Measurements from ENCODE around the gene KRT15. TPM values are rescaled to one million over a fixed set of nuclear protein-coding genes. Genes with fewer than 3 reads are reported as not detected.

KRT15 gene
- total RNA-seq, 4 donors from 2014 or later: 802 to 1,380 (median 1,140) TPM

DNA sequence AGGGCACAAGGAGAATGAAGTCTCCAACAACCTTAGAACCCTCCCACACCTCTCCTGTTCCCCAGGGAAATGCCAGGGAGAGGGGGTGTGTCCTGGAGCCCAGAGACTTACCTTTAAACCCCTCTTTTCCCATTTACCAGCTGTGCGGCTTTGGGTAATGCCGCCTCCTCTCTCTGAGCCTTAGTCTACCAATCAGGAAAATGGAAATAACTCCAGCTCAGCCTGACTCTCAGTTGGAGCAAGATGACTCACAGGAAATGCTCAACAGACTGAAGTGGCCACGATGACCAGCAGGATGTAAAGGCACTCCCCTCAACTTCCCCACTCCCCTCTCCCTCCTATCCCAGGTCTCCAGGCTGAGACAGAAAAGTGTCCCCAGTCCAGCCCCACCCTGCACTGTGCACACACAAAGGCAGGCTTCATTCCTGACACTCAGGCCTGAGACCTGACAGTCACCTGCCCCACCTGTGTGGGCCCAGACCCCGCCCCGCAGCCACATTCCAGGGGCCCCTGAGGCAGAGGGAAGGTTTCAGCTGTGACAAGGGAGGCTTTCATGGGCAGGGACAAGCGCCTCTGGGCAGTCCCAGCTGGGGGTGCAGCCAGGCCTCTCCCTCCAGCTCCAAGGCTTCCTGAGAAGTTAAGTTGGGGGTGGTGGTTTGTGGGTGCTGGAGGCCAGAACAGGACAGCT is 3.0 kb upstream of the KRT15 start:
- no peak for TF ChIP-seq POLR2A (IDR thresholded peaks at IDR 0.05)
- TF ChIP-seq, protein P1, sequence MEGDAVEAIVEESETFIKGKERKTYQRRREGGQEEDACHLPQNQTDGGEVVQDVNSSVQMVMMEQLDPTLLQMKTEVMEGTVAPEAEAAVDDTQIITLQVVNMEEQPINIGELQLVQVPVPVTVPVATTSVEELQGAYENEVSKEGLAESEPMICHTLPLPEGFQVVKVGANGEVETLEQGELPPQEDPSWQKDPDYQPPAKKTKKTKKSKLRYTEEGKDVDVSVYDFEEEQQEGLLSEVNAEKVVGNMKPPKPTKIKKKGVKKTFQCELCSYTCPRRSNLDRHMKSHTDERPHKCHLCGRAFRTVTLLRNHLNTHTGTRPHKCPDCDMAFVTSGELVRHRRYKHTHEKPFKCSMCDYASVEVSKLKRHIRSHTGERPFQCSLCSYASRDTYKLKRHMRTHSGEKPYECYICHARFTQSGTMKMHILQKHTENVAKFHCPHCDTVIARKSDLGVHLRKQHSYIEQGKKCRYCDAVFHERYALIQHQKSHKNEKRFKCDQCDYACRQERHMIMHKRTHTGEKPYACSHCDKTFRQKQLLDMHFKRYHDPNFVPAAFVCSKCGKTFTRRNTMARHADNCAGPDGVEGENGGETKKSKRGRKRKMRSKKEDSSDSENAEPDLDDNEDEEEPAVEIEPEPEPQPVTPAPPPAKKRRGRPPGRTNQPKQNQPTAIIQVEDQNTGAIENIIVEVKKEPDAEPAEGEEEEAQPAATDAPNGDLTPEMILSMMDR (IDR thresholded peaks at IDR 0.05): no peak
- H3K4me3 ChIP-seq (ENCODE audit: low read depth, poor library complexity, severe bottlenecking): no peak overlapping the region
- intact Hi-C loops (cut with DNase I; ENCODE audit: low total_unique reads): no loop called here
- 55 to 61% methylated on average over 6 of the region's 6 CpGs for WGBS, 2 donors
- DNase-seq (ENCODE audit: low spot score in 2 of 2): no peak

DNA sequence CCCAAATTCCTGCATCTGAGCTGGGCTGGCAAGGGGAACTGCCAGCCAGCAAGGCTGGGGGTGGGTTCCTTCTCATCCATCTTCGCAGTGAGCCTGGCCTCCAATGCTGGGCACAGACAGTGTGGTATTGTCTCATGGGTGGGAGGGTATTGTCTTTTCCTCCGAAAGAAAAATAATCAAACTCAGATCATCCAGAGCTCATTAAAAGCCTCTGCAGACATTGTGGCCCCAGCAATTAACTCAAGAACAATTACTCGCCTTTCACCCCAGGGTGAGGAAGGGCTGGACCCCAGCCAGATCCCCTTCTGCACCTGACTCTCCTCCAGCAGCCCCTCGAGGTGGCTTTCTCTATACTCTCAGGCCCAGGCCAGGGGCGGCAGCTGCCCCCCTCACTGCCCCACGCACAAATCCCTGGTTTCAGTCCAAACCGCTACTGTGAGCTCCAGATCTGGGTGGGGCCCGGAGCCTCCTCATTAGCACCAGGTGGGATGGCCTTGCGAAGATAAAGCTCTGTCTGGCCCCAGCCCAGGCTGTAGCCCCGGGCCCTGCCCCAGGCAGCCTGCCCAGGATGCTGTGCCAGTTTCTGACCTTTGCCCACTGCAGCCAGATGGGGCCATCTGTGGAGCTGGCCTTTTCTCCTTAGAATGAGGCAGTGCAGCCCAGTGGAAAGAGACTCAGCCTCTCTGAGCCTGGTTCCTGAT is 2.3 kb upstream of the KRT15 start:
- intact Hi-C loops (cut with DNase I; ENCODE audit: low total_unique reads): no loop called here
- H3K4me3 ChIP-seq (ENCODE audit: low read depth, poor library complexity, severe bottlenecking): no peak overlapping the region
- no peak for DNase-seq (ENCODE audit: low spot score in 2 of 2)
- no peak for TF ChIP-seq POLR2A (IDR thresholded peaks at IDR 0.05)
- TF ChIP-seq, protein P1 (IDR thresholded peaks at IDR 0.05): no peak
- WGBS, 2 donors: 31 to 38% methylated on average over 10 of the region's 10 CpGs

DNA sequence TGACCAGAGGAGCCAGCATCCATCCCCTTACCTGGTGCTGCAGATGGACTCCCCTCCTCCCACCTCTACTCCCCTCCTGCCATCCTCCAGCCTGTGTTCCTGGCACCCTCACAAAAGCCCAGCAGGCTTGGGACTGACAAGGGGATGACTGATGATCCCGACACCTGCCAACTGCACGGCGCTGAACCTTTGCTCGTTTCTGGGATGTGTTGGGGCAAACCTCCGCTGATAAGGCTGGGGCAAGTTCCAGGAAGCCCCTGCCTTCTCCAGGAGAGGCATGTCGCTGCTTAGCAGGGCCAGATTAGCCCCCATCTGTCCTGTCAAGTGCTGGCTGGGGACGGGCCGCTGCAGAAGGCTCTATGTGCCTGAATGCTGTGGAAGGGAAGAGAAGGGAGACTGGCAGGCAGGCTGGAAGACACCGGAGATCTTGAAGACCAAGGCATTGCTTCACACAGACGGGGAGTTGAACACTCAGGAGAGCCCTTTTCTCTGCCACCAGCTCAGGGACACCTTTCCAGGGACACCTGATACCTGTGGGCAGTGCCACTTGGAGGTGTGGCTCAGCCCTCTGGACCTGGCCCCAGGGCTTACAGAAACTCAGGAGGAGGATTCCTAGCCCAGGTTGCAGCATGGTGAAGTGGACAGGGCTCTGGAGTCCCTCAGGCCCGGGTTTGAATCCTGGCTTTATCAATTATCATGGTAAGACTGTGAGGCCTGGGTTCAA is 973 bp upstream of the KRT15 start:
- TF ChIP-seq, protein P1 (IDR thresholded peaks at IDR 0.05): no peak
- TF ChIP-seq POLR2A (IDR thresholded peaks at IDR 0.05): no peak
- DNase-seq (ENCODE audit: low spot score in 2 of 2): no peak
- WGBS, 2 donors: 40 to 50% methylated on average over 10 of the region's 11 CpGs
- intact Hi-C loops (cut with DNase I; ENCODE audit: low total_unique reads): no loop called here
- no peak overlapping the region for H3K4me3 ChIP-seq (ENCODE audit: low read depth, poor library complexity, severe bottlenecking)

DNA sequence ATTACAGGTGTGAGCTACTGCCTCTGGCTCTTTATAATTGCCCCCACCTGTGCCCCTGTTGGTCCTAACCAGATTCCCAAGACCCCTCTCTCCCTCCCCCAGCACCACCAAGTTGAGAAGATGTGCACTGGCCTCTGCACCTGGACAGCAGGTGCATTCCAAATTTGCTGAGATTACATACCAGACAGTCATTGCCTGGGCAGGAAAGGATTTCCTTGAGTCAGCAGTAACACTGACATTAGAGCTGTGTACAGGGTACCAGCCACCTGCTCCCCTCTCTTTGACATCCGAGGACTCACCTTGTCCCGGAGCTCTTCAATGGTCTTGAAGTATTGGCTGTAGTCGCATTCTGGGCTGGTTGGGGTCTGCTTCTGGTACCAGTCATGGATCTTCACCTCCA is 659 bp downstream of the KRT15 start:
- H3K4me3 ChIP-seq (ENCODE audit: low read depth, poor library complexity, severe bottlenecking): peak overlapping the region; percentile 30
- intact Hi-C loops (cut with DNase I; ENCODE audit: low total_unique reads): no loop called here
- 72 to 73% methylated on average over 3 of the region's 3 CpGs for WGBS, 2 donors

DNA sequence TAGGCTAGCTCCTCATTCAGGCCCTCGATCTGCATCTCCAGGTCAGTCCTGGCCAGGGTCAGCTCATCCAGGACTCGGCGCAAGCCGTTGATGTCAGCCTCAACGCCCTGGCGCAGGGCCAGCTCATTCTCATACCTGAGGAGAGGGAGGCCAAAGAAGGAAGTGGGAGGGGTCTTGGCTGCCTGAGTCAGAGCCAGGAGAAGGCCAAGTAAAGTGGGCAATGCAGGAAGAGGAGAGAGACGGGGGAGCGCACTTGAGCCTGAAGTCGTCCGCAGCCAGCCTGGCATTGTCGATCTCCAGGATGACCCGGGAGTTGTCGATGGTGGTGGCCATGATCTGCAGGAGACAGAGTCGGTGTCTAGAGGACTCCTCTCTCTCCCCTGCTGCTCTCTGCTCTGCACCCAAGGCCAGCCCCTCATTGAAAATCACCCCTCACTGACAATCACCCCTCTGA is 1.8 kb downstream of the KRT15 start:
- intact Hi-C loops (cut with DNase I; ENCODE audit: low total_unique reads): no loop called here
- no peak for TF ChIP-seq POLR2A (IDR thresholded peaks at IDR 0.05)
- TF ChIP-seq, protein P1 (IDR thresholded peaks at IDR 0.05): no peak
- DNase-seq (ENCODE audit: low spot score in 2 of 2): no peak
- no peak overlapping the region for H3K4me3 ChIP-seq (ENCODE audit: low read depth, poor library complexity, severe bottlenecking)
- WGBS, 2 donors: 42 to 63% methylated on average over 14 of the region's 14 CpGs

More for the DNA sequence above, 659 bp downstream of the KRT15 start:
- no peak for DNase-seq (ENCODE audit: low spot score in 2 of 2)
- no peak for TF ChIP-seq POLR2A (IDR thresholded peaks at IDR 0.05)
- TF ChIP-seq, protein P1 (IDR thresholded peaks at IDR 0.05): no peak

Data from lower leg skin (tissue), 4 donors.